HEK293T (cell line): ENCODE measurements around the gene FAM20B.

ENCODE experiments used
- BHLHE40 ChIP-seq: fragments of 450-650 bp; IDR thresholded peaks from 2 replicates; pipeline ENCODE4 v1.6.1; 2016; ENCODE audit warnings: mild to moderate bottlenecking, moderate library complexity, borderline replicate concordance
- PKNOX1 ChIP-seq: fragments of 450-650 bp; IDR thresholded peaks from 2 replicates; pipeline ENCODE4 v1.6.1; 2016

GRCh38 chr1:179048339-179049124, 22.8 kb downstream of the FAM20B start:
- no peak for TF ChIP-seq BHLHE40
- no peak for TF ChIP-seq PKNOX1
